Activated CD8-positive, alpha-beta T cell treated with anti-CD3 and anti-CD28 coated beads for 36 hours (primary cell): ENCODE measurements around the gene KRT77. TPM values are rescaled to one million over a fixed set of nuclear protein-coding genes. Genes with fewer than 3 reads are reported as not detected.

Experiments
- ATAC-seq: fragments of 200-7000 bp; cut with Tn5 transposase; one replicate; pipeline ENCODE4 v1.10.0; 2021; ENCODE audit warnings: mild to moderate bottlenecking, moderate library complexity
- CTCF ChIA-PET: fragments of 350-600 bp; sonication (Branson Sonifier 250); formaldehyde crosslinking; loops from one replicate; lab custom pipeline; 2021; ENCODE audit warnings: antibody characterized with exemption; lab: Charles Lee
- POLR2A ChIA-PET: fragments of 350-600 bp; sonication (Branson Sonifier 250); formaldehyde crosslinking; loops from one replicate; lab custom pipeline; 2021; ENCODE audit warnings: antibody characterized with exemption; lab: Charles Lee
- DNase-seq: peaks from one replicate; pipeline ENCODE4 v3.0.0-alpha.2; 2020
- H3K27ac Mint-ChIP-seq: one replicate; pipeline ENCODE4 v1.8.0; 2021; ENCODE audit warnings: mild to moderate bottlenecking, mixed read lengths
- H3K27me3 Mint-ChIP-seq: one replicate; pipeline ENCODE4 v1.8.0; 2021; ENCODE audit warnings: mixed read lengths
- H3K36me3 Mint-ChIP-seq: one replicate; pipeline ENCODE4 v1.8.0; 2021; ENCODE audit warnings: low read depth, mixed read lengths
- H3K4me1 Mint-ChIP-seq: one replicate; pipeline ENCODE4 v1.8.0; 2021; ENCODE audit warnings: low read depth, mixed read lengths
- H3K4me3 Mint-ChIP-seq: one replicate; pipeline ENCODE4 v1.8.0; 2021; ENCODE audit warnings: mild to moderate bottlenecking, moderate library complexity, mixed read lengths
- H3K9me3 Mint-ChIP-seq: one replicate; pipeline ENCODE4 v1.8.0; 2021; ENCODE audit warnings: mixed read lengths
- intact Hi-C: fragments of 100-400 bp; cut with micrococcal nuclease; formaldehyde crosslinking; loops from one replicate; pipeline ENCODE4 v1.10.0; 2022
- total RNA-seq, 2 experiments: library from RNA; stranded (reverse); gene quantifications; one replicate each; pipeline ENCODE4 v1.2.3, GENCODE V29; 2021
- TF ChIP-seq, protein P1 (sequence below): fragments of 200-600 bp; IDR thresholded peaks from one replicate; pipeline ENCODE4 v1.8.0; 2022; ENCODE audit warnings: antibody characterized with exemption, mild to moderate bottlenecking

The KRT77 gene
- total RNA-seq, 2 experiments from 2014 or later = not detected

DNA sequence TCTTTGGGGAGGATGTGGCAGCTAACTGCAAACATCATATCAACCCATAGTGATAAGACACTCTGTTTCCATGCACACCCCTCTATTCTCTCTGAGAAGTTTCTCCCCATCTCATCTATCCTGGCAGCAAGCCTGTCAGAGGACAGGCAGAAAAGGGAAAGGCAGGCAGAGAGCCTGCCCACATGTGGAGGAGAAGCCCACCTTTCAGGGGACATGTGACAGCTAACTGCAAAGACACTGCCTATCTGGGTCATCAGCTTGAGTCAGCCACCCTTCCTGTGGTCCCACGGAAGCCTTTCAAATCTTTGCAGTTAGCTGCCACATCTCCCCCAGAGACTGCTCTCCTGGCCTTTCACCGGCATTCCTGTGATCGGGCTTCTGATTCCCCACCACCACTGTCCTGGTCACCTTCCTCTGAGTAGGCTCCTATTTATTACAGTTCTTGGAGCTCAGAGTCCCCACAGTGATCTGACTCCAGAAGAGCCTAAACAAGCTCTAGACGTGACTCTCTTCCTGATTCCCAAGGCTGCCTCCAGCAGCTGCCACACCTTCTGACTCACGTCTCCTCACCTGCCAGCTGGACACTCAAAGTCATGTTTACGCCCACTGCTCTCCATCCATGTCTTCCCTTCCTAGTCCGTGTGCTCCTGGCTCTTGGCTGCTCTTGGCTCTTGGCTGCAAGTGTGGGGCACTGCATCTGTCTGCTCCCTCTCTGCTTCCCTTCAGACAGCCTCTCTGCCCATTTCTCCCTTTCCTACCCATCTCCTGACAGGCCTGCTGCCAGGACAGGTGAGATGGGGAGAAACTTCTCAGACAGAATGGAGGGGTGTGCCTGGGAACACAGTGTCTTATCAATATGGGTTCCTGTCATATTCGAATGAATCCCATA lies 15.6 kb downstream of the KRT77 start:
- no peak overlapping the region for H3K27ac Mint-ChIP-seq
- DNase-seq (no peak), ATAC-seq (no peak)
- no peaks in the 10 kb centered on the region for H3K27me3 Mint-ChIP-seq
- intact Hi-C loops = no loop called here
- TF ChIP-seq, protein P1, sequence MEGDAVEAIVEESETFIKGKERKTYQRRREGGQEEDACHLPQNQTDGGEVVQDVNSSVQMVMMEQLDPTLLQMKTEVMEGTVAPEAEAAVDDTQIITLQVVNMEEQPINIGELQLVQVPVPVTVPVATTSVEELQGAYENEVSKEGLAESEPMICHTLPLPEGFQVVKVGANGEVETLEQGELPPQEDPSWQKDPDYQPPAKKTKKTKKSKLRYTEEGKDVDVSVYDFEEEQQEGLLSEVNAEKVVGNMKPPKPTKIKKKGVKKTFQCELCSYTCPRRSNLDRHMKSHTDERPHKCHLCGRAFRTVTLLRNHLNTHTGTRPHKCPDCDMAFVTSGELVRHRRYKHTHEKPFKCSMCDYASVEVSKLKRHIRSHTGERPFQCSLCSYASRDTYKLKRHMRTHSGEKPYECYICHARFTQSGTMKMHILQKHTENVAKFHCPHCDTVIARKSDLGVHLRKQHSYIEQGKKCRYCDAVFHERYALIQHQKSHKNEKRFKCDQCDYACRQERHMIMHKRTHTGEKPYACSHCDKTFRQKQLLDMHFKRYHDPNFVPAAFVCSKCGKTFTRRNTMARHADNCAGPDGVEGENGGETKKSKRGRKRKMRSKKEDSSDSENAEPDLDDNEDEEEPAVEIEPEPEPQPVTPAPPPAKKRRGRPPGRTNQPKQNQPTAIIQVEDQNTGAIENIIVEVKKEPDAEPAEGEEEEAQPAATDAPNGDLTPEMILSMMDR = no peak
- CTCF ChIA-PET = interaction anchor here (1.1 to 2.0 kb wide), 2 partner anchors 192 to 293 kb away, joined by 3 to 5 read pairs; no protein-coding TSS in a partner anchor
- peaks cover 27% of the 10 kb centered on the region for H3K4me1 Mint-ChIP-seq
- no peaks in the 10 kb centered on the region for H3K36me3 Mint-ChIP-seq
- no peak overlapping the region for H3K4me3 Mint-ChIP-seq
- POLR2A ChIA-PET = no interaction called here
- H3K9me3 Mint-ChIP-seq = no peaks in the 10 kb centered on the region

DNA sequence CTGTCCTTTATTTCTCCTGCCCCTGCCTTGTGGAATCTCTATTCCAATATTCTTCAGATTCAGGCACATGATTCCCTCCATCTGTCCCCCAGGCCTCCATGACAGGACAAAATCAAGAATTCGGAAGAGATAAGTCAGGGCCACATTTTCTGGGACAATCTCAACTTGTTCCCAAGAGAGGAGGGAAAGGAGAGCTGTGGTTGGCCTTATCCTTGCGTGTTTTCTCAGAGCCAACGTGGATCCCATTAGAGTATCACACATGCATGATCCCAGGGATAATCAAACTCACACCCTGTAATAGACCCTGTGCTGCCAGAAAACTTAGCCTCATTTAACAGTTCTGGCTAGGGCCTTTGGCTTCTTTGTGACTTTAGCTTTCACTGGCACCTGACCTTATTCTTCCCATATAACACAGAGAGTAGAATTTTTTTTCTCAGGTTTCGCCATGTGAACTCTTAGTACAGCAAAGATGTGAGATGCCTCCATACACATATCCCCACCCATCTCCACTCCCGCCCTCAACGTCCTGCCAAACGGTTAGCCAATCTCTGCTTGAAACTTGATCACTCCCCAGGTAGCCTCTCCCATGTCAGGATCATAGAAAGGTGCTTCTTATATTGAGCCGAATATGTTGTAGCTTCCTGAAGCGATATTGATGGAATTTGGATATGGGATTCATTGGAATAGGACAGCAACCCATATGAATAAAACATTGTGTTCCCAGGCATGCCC lies 16.4 kb downstream of the KRT77 start:
- Mint-ChIP-seq H3K4me3 (no peak overlapping the region), H3K27ac (no peak overlapping the region), H3K36me3 (no peaks in the 10 kb centered on the region), H3K4me1 (peaks cover 34% of the 10 kb centered on the region), H3K9me3 (no peaks in the 10 kb centered on the region), H3K27me3 (no peaks in the 10 kb centered on the region)
- intact Hi-C loops = no loop called here
- POLR2A ChIA-PET = no interaction called here
- ATAC-seq (no peak), DNase-seq (no peak)
- CTCF ChIA-PET = interaction anchor here (2.0 kb wide), 1 partner anchor 294 kb away, joined by 5 read pairs; no protein-coding TSS in a partner anchor
- TF ChIP-seq, protein P1 = no peak

DNA sequence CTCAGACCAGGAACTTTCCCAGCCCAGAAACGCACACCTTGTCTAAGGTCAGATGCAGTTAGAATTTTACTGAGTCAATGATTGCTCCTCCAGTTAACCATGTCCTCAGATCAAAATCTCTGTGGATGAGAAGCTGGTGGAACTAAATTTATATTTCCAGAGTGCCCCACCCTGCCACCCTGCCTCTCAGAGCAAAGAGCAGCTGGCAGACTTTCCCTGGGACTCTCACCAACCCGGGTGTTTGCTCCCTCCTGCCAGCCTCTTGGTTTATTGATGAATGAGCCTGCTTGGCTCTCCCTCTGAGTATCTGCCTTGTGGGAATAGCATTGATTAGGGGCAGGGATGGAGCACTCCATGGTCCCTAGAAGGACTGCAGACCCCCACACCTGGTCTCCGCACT lies 17.3 kb downstream of the KRT77 start:
- peaks cover 35% of the 10 kb centered on the region for H3K4me1 Mint-ChIP-seq
- no peak overlapping the region for H3K27ac Mint-ChIP-seq
- H3K36me3 Mint-ChIP-seq = no peaks in the 10 kb centered on the region
- TF ChIP-seq, protein P1 = no peak
- no peak for ATAC-seq
- H3K4me3 Mint-ChIP-seq = no peak overlapping the region
- no peak for DNase-seq
- ChIA-PET POLR2A (no interaction called here), CTCF (interaction anchor here (2.0 kb wide), 1 partner anchor 294 kb away, joined by 5 read pairs; no protein-coding TSS in a partner anchor)
- no peaks in the 10 kb centered on the region for H3K27me3 Mint-ChIP-seq
- intact Hi-C loops = no loop called here
- H3K9me3 Mint-ChIP-seq = no peaks in the 10 kb centered on the region

DNA sequence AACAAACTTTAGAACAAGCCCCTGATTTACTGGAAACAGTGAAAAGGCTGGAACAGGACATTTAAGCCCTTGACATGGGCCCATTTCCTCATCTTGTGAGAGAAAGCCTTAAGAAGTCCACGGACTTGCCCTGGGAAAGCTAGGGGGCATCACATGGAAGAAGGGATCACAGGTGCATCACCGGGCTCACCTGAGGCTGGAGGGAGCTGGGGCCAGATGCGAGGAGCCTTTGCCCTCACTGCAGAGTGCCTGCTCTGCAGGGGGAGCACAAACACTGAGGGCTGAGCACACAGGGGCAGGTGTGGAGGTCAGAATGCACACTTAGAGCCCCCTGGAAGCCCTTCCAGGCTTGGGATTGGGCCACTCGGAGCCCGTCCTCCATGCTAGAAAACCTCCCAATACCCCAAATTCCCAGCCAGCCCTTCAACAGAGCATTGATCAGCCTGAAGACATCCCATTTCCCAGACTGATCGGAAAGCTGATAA lies 17.9 kb downstream of the KRT77 start:
- DNase-seq (no peak), ATAC-seq (no peak)
- H3K36me3 Mint-ChIP-seq = no peaks in the 10 kb centered on the region
- peaks cover 35% of the 10 kb centered on the region for H3K4me1 Mint-ChIP-seq
- POLR2A ChIA-PET = no interaction called here
- CTCF ChIA-PET = no interaction called here
- no peak overlapping the region for H3K4me3 Mint-ChIP-seq
- no peaks in the 10 kb centered on the region for H3K27me3 Mint-ChIP-seq
- TF ChIP-seq, protein P1 = no peak
- intact Hi-C loops = no loop called here
- no peak overlapping the region for H3K27ac Mint-ChIP-seq
- no peaks in the 10 kb centered on the region for H3K9me3 Mint-ChIP-seq
